Measurements from ENCODE around the gene NAPG.

GRCh38 chr18:10560452-10561045, 34.7 kb downstream of the NAPG start:
- TF ChIP-seq RNF2 (IDR thresholded peaks at IDR 0.05; ENCODE audit: borderline replicate concordance, low read depth) = no peak
- TF ChIP-seq SREBF2 (IDR thresholded peaks at IDR 0.05) = no peak
- peak; percentile 71 for TF ChIP-seq CTCF (IDR thresholded peaks at IDR 0.05)
- TF ChIP-seq REST (IDR thresholded peaks at IDR 0.05) = no peak
- TF ChIP-seq ELK1 (IDR thresholded peaks at IDR 0.05; ENCODE audit: low read depth, low read length) = no peak
- no peak for TF ChIP-seq POLR2AphosphoS2 (conservative IDR thresholded peaks at IDR 0.05; ENCODE audit: low read length)
- TF ChIP-seq MAX (IDR thresholded peaks at IDR 0.05) = no peak

Data from A549 (cell line).